Stimulated activated naive CD8-positive, alpha-beta T cell treated with anti-CD3 and anti-CD28 coated beads, Interleukin-15, Interleukin-2, amounts not matched to agents 100 ng/mL and 50 ng/mL, for 24 hours (primary cell): ENCODE data around the gene LDHAL6B.

Source experiments
- H3K27ac Mint-ChIP-seq: one replicate; pipeline ENCODE4 v1.8.0; 2021; ENCODE audit warnings: mild to moderate bottlenecking, mixed read lengths
- H3K27me3 Mint-ChIP-seq: one replicate; pipeline ENCODE4 v1.8.0; 2021; ENCODE audit warnings: mixed read lengths
- H3K36me3 Mint-ChIP-seq: one replicate; pipeline ENCODE4 v1.8.0; 2021; ENCODE audit warnings: low read depth, mixed read lengths
- H3K4me1 Mint-ChIP-seq: one replicate; pipeline ENCODE4 v1.8.0; 2021; ENCODE audit warnings: low read depth, mixed read lengths
- H3K4me3 Mint-ChIP-seq: one replicate; pipeline ENCODE4 v1.8.0; 2021; ENCODE audit warnings: mild to moderate bottlenecking, mixed read lengths
- H3K9me3 Mint-ChIP-seq: one replicate; pipeline ENCODE4 v1.8.0; 2021; ENCODE audit warnings: mixed read lengths

LDHAL6B gene

DNA sequence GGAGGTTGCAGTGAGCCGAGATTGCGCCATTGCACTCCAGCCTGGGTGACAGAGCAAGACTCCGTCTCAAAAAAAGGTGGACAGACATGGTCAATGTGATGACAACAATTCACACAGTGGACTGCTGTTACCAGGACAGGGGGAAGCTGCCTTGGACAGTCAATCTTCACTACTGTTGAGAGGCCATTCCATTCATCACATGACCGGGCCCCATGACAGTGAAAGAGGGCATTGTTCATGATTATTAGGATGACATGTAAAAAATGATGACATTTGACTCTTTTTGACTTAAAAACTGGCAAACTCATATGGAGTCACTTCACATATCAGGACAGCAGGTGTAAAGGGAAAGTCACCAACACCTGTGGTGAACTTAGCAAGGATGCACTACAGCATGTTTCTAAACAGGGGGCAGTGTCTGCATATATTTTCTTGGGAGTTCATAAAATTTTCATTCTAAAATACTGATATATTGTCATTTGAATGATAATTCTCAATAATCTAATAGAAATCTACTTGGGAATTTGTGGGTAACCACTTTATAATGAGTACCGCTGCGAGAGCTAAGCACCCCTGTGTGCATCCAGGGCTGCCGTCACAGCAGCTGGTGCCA is 34.2 kb upstream of the LDHAL6B start:
- H3K27me3 Mint-ChIP-seq, result peaks cover under 1% of the 10 kb centered on the region
- no peaks in the 10 kb centered on the region for H3K9me3 Mint-ChIP-seq
- no peak overlapping the region for H3K4me3 Mint-ChIP-seq
- no peak overlapping the region for H3K27ac Mint-ChIP-seq
- H3K4me1 Mint-ChIP-seq, result peaks cover 24% of the 10 kb centered on the region
- peaks cover 11% of the 10 kb centered on the region for H3K36me3 Mint-ChIP-seq

GRCh38 chr15:59173194-59173593 is 33.4 kb upstream of the LDHAL6B start:
- peaks cover 11% of the 10 kb centered on the region for H3K36me3 Mint-ChIP-seq

DNA sequence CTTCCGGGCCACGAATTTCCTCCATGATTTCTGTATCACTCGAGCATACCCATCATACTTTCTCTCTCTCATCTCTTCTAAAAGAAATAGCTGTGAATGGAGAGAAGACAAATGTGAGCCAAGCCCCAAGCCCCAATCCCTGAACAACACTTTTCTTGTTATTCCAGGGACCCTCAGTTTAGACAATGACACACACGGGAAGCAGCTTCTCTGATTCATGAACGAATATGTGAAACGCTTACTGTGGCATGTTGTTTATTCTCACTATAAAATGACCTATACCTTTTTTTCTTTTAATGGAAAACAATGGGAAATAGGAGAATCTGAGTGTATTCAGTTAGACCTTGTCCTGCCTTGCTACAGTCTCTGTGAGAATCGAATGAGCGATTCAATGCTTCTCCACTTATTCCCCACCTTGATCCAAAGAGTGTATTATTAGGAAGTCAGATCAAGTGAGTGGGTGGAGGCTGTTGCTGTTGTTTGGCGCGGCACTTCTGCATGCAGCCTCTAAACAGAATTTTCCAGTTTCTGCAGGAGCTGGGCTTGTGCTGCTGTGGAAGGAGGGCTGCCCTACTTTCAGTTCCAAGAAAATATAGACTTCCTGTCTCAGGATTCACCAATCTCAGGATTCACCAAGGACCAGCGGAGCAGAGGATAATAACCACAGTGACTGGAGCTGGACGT is 32.4 kb upstream of the LDHAL6B start:
- Mint-ChIP-seq H3K4me1 (peaks cover 12% of the 10 kb centered on the region), H3K27ac (no peak overlapping the region), H3K9me3 (no peaks in the 10 kb centered on the region), H3K4me3 (no peak overlapping the region), H3K36me3 (peaks cover 11% of the 10 kb centered on the region), H3K27me3 (peaks cover 9% of the 10 kb centered on the region)

More at GRCh38 chr15:59173194-59173593, 33.4 kb upstream of the LDHAL6B start:
- Mint-ChIP-seq H3K4me1 (peaks cover 23% of the 10 kb centered on the region), H3K27me3 (peaks cover 9% of the 10 kb centered on the region), H3K27ac (no peak overlapping the region), H3K4me3 (no peak overlapping the region), H3K9me3 (no peaks in the 10 kb centered on the region)

DNA sequence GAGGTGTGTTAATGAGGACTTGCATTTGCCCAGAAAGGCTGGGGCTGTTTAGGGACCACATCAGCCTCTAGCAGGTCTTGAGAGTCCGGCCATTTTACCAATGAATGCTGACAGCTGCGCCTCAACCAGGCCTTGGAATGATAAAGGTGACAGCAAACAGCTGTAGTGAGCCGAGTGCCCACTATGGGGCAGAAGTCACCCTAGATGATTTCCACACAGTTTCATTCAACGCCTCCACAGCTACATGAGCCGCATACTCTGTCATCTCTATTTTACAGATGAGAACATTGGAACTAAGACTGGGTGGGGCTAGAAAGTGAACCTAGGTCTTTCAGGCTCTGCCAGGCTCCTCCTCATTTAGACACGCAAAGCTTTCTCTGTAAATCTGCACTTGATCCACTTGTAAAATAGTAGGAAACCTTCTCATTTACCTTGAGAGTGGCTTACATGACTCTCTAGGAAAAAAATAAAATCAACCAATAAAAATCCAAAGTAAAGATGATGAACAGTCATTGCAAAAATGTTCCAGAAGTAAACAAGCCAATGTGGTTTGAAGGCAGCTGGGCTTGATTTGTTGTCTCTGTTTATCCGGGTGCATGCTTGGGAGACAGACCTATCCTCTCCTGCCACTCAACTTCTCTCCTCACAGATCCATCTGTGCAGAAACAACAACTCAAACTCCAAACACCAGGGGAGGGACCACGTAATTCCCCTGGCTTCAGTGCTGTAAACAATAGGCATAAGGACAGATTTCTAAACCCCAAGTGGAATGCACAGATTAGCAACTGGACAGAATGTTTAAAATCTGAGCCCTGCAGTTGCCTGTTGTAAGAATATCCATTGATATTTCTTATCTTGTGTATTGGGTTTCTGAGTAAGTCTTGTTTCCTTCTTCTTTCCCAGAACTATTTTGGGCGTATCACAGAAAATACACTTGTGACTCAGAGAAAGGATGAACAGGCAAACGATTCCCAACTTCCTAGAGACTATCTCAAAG is 31.5 kb upstream of the LDHAL6B start:
- no peak overlapping the region for H3K27ac Mint-ChIP-seq
- H3K9me3 Mint-ChIP-seq, result no peaks in the 10 kb centered on the region
- peaks cover 9% of the 10 kb centered on the region for H3K27me3 Mint-ChIP-seq
- H3K4me3 Mint-ChIP-seq, result no peak overlapping the region
- peaks cover 7% of the 10 kb centered on the region for H3K4me1 Mint-ChIP-seq
- H3K36me3 Mint-ChIP-seq, result peaks cover 11% of the 10 kb centered on the region

GRCh38 chr15:59176653-59177316 is 29.9 kb upstream of the LDHAL6B start:
- Mint-ChIP-seq H3K36me3 (peaks cover 21% of the 10 kb centered on the region), H3K27me3 (peaks cover 9% of the 10 kb centered on the region), H3K4me1 (peaks cover 4% of the 10 kb centered on the region), H3K4me3 (no peak overlapping the region), H3K9me3 (peaks cover 10% of the 10 kb centered on the region), H3K27ac (no peak overlapping the region)

- Mint-ChIP-seq H3K4me1 (peaks cover 4% of the 10 kb centered on the region), H3K9me3 (peaks cover 11% of the 10 kb centered on the region), H3K27me3 (peaks cover 9% of the 10 kb centered on the region), H3K4me3 (no peak overlapping the region), H3K27ac (no peak overlapping the region), H3K36me3 (peaks cover 22% of the 10 kb centered on the region)
Measured at GRCh38 chr15:59177317-59177660, 29.4 kb upstream of the LDHAL6B start.

DNA sequence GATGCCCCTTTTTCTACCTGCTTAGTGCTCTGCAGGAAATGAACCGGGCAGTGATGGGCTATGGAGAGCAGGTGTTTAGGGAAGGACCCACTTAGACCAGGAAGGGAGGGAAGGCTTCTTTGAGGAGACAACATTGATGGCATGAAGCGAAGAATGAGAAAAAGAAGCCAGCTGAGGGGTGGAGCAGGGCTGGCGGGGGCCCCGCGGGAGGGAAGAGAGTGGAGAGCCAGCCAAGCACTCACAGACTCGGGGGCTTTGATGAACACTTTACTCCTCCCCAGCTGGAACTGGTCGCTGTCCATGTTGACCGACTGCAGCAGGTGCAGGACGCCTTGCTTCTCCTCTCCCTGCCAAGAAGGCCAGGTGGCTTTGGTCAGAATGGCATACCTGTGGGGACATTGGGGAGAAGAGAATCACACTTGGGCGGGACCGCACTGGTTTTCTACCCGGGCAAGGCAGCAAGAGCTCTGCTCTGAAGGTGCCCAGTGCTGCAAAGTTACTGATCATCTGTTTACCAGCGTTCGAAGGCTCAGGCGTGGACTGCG is 28.4 kb upstream of the LDHAL6B start:
- Mint-ChIP-seq H3K4me3 (no peak overlapping the region), H3K9me3 (peaks cover 18% of the 10 kb centered on the region), H3K36me3 (peaks cover 26% of the 10 kb centered on the region), H3K27me3 (peaks cover 9% of the 10 kb centered on the region), H3K27ac (no peak overlapping the region), H3K4me1 (peaks cover 4% of the 10 kb centered on the region)

DNA sequence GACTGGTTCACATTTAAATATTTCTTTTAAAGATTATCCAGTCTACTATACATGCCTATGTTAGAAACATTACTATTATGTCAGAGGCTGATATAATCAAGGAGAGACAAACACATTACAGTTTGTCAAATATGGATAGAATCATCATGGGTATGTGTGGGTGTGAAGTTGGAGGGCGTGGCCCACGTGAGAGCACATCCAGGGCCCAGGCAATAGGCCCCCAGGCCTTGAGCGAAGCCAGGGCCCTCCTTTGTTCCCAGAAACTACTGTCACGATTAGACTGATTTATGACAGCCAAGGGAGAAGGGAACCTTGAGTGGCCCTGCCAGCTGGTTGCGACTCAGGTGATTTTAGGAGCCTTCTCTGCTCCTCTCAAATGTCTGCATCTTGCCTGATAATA is 26.9 kb upstream of the LDHAL6B start:
- Mint-ChIP-seq H3K4me1 (peaks cover 4% of the 10 kb centered on the region), H3K27me3 (peaks cover 11% of the 10 kb centered on the region), H3K36me3 (peaks cover 25% of the 10 kb centered on the region), H3K27ac (no peak overlapping the region), H3K4me3 (no peak overlapping the region), H3K9me3 (peaks cover 21% of the 10 kb centered on the region)

DNA sequence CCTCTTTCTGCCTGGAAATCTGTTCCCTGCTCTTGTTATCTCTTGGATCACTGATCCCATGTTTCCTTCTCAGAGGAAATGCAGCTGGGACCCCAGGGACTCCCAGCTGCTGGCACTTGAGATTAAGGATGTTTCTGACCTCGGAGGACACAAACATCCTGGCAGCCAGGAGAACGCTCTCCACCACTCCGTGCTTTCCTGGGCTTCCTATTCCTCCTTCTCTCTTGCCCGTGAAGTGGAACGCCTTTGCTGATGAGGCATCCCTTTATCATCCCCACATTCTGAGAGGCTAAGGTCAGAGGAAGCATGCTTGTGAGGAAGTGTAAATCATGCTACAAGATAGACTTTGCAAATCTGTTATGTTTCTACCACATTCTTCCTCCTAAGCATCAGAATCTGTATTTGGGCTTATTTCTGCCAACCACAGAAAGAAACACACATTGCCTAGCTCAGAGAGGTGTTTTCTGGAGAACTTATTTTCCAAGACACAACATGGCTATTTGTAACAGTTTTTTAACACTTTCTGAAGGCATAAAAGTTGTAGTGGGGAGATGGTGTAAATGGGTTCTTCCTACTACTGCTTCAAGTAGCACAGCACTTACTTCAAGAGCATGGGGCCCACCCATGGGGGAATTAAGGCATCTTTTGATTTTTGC is 25.6 kb upstream of the LDHAL6B start:
- H3K4me3 Mint-ChIP-seq, result no peak overlapping the region
- peaks cover 28% of the 10 kb centered on the region for H3K36me3 Mint-ChIP-seq
- H3K27ac Mint-ChIP-seq, result no peak overlapping the region
- no peaks in the 10 kb centered on the region for H3K4me1 Mint-ChIP-seq
- peaks cover 13% of the 10 kb centered on the region for H3K27me3 Mint-ChIP-seq
- H3K9me3 Mint-ChIP-seq, result peaks cover 24% of the 10 kb centered on the region

DNA sequence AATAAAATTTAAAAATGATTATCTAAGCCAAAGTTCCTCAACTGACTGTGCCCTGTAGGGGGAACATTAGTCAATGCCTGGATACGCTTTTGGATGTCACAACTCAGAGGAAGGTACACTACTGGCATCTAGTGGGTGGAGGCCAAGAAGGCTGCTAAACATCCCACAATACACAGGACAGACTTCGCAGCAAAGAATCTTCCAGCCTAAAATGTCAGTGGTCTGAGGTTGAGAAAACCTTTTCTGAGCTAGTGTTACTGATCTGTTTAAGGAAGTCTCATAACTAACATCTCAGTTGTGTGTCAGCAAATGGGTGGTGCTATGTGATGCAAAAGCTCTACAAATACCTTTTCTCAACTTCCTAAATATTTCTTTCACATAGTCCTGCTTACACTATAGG is 20.9 kb upstream of the LDHAL6B start:
- H3K36me3 Mint-ChIP-seq, result peaks cover 29% of the 10 kb centered on the region
- H3K4me3 Mint-ChIP-seq, result no peak overlapping the region
- no peaks in the 10 kb centered on the region for H3K4me1 Mint-ChIP-seq
- no peak overlapping the region for H3K27ac Mint-ChIP-seq
- peaks cover 24% of the 10 kb centered on the region for H3K9me3 Mint-ChIP-seq
- peaks cover 4% of the 10 kb centered on the region for H3K27me3 Mint-ChIP-seq

DNA sequence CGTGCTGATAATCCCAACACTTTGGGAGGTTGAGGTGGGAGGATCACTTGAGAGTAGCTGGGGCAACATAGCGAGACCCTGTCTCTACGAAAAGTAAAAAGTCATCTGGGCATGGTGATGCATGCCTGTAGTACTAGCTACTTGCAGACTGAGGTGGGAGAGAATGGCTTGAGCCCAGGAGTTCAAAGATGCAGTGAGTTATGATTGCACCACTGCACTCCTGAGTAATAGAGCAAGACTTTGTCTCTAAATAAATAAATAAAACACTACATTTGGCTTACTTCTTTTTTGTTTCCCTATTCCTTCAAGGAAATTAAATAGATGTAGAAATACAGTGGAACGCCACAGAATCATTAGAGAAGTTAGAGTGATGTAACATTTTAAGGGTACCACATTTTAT is 20.1 kb upstream of the LDHAL6B start:
- Mint-ChIP-seq H3K27me3 (peaks cover 4% of the 10 kb centered on the region), H3K4me3 (no peak overlapping the region), H3K27ac (no peak overlapping the region), H3K9me3 (peaks cover 16% of the 10 kb centered on the region), H3K36me3 (peaks cover 21% of the 10 kb centered on the region), H3K4me1 (no peaks in the 10 kb centered on the region)

GRCh38 chr15:59189241-59189640 is 17.4 kb upstream of the LDHAL6B start:
- Mint-ChIP-seq H3K27ac (no peak overlapping the region), H3K4me1 (no peaks in the 10 kb centered on the region), H3K36me3 (peaks cover 10% of the 10 kb centered on the region), H3K9me3 (peaks cover 6% of the 10 kb centered on the region), H3K27me3 (peaks cover 4% of the 10 kb centered on the region), H3K4me3 (no peak overlapping the region)

DNA sequence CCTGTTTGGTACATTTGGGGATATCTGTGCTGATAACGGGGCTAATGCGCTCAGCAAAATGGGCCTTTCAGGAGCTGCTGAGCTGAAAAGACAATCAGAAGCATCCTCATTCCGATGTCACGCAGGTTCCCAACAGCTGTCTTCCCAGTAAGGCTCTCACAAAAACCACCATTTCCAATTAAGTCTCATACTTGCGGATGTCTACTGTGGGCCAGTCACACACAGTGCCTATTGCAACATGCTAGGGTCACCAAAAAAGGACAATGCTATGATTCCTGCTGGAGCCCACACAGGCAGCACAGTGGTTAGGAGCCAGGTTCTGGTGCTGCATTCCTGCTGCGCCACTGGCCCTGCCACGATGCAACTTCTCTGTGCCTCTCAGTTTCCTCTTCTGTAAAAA is 16.4 kb upstream of the LDHAL6B start:
- Mint-ChIP-seq H3K27me3 (no peaks in the 10 kb centered on the region), H3K4me1 (no peaks in the 10 kb centered on the region), H3K36me3 (peaks cover 4% of the 10 kb centered on the region), H3K4me3 (no peak overlapping the region), H3K9me3 (no peaks in the 10 kb centered on the region), H3K27ac (no peak overlapping the region)

GRCh38 chr15:59191855-59192237 is 14.8 kb upstream of the LDHAL6B start:
- no peak overlapping the region for H3K4me3 Mint-ChIP-seq
- no peaks in the 10 kb centered on the region for H3K27me3 Mint-ChIP-seq
- H3K9me3 Mint-ChIP-seq, result no peaks in the 10 kb centered on the region
- H3K27ac Mint-ChIP-seq, result no peak overlapping the region
- H3K36me3 Mint-ChIP-seq, result peaks cover 4% of the 10 kb centered on the region
- H3K4me1 Mint-ChIP-seq, result no peaks in the 10 kb centered on the region
